Endothelial cell (in vitro differentiated cells): ENCODE measurements around the gene INPP5B. TPM values are rescaled to one million over a fixed set of nuclear protein-coding genes. Genes with fewer than 3 reads are reported as not detected.
A peak's percentile ranks its signal among the peaks of the same experiment; 100 is the strongest.

Experiments used
- DNase-seq: peaks from one replicate; pipeline ENCODE4 v3.0.0; 2021; ENCODE audit warnings: low spot score
- H3K27ac Mint-ChIP-seq: one replicate; pipeline ENCODE4 v1.8.0; 2021; ENCODE audit warnings: mixed read lengths, inconsistent platforms; ENCODE audit not compliant: unreplicated experiment
- H3K27me3 Mint-ChIP-seq: one replicate; pipeline ENCODE4 v1.8.0; 2021; ENCODE audit warnings: mild to moderate bottlenecking, moderate library complexity, mixed read lengths, inconsistent platforms; ENCODE audit not compliant: unreplicated experiment
- H3K36me3 Mint-ChIP-seq: one replicate; pipeline ENCODE4 v1.8.0; 2021; ENCODE audit warnings: mild to moderate bottlenecking, low read depth, mixed read lengths, inconsistent platforms; ENCODE audit not compliant: unreplicated experiment
- H3K4me1 Mint-ChIP-seq: one replicate; pipeline ENCODE4 v1.8.0; 2021; ENCODE audit warnings: mild to moderate bottlenecking, mixed read lengths, inconsistent platforms; ENCODE audit not compliant: unreplicated experiment
- H3K4me3 Mint-ChIP-seq: one replicate; pipeline ENCODE4 v1.8.0; 2021; ENCODE audit warnings: mild to moderate bottlenecking, mixed read lengths, inconsistent platforms; ENCODE audit not compliant: unreplicated experiment
- H3K9me3 Mint-ChIP-seq: one replicate; pipeline ENCODE4 v1.8.0; 2021; ENCODE audit warnings: mixed read lengths, inconsistent platforms; ENCODE audit not compliant: unreplicated experiment
- total RNA-seq: library from RNA; stranded (reverse); fragmentation: NEBNext Ultra II Directional; extraction: Animal tissue kit (Norgen Biotek cat#: 25700); gene quantifications from one replicate; pipeline ENCODE4 v1.2.1, GENCODE V29; 2021; ENCODE audit not compliant: unreplicated experiment
- TF ChIP-seq, protein P1 (sequence below): fragments of 200-600 bp; sonication (generic); IDR thresholded peaks from one replicate; pipeline ENCODE4 v1.5.0; 2021; ENCODE audit warnings: antibody characterized with exemption; ENCODE audit not compliant: unreplicated experiment

The INPP5B gene
- total RNA-seq, 1 donor from 2014 or later = 18.4 TPM

DNA sequence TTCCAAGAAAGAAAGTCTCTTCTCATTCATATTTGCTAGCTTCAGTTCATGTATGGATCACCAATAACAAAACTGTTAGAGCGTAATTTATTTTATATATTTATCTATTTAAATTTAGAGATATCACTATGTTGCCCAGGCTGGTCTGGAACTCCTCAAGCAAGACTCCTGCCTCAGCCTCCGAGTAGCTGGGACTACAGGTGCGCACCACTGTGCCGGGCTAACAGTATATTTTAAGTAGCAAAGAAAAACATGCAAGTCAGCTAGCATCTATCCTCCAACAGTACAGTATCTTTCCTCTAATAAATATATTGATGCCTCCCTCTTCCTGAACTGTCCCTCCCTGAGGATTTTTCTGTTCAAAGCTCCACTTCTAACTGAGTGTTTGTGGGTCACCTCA, 21.5 kb downstream of the INPP5B start:
- peaks cover 19% of the 10 kb centered on the region for H3K4me1 Mint-ChIP-seq

GRCh38 chr1:37923551-37923889, 23.3 kb downstream of the INPP5B start:
- Mint-ChIP-seq H3K27me3 (no peaks in the 10 kb centered on the region), H3K27ac (no peak overlapping the region)

More for the DNA sequence above, 21.5 kb downstream of the INPP5B start:
- Mint-ChIP-seq H3K9me3 (no peaks in the 10 kb centered on the region), H3K4me3 (no peak overlapping the region), H3K27ac (no peak overlapping the region), H3K36me3 (peaks cover 8% of the 10 kb centered on the region), H3K27me3 (no peaks in the 10 kb centered on the region)
- DNase-seq = no peak
- TF ChIP-seq, protein P1, sequence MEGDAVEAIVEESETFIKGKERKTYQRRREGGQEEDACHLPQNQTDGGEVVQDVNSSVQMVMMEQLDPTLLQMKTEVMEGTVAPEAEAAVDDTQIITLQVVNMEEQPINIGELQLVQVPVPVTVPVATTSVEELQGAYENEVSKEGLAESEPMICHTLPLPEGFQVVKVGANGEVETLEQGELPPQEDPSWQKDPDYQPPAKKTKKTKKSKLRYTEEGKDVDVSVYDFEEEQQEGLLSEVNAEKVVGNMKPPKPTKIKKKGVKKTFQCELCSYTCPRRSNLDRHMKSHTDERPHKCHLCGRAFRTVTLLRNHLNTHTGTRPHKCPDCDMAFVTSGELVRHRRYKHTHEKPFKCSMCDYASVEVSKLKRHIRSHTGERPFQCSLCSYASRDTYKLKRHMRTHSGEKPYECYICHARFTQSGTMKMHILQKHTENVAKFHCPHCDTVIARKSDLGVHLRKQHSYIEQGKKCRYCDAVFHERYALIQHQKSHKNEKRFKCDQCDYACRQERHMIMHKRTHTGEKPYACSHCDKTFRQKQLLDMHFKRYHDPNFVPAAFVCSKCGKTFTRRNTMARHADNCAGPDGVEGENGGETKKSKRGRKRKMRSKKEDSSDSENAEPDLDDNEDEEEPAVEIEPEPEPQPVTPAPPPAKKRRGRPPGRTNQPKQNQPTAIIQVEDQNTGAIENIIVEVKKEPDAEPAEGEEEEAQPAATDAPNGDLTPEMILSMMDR = no peak

GRCh38 chr1:37922767-37923550, 23.9 kb downstream of the INPP5B start:
- peaks cover 18% of the 10 kb centered on the region for H3K4me1 Mint-ChIP-seq
- H3K27ac Mint-ChIP-seq = no peak overlapping the region
- peaks cover 8% of the 10 kb centered on the region for H3K36me3 Mint-ChIP-seq
- TF ChIP-seq, protein P1 = no peak
- H3K27me3 Mint-ChIP-seq = no peaks in the 10 kb centered on the region
- H3K9me3 Mint-ChIP-seq = no peaks in the 10 kb centered on the region
- H3K4me3 Mint-ChIP-seq = no peak overlapping the region
- DNase-seq = no peak

More at GRCh38 chr1:37923551-37923889, 23.3 kb downstream of the INPP5B start:
- DNase-seq = no peak
- TF ChIP-seq, protein P1 = no peak
- peaks cover 18% of the 10 kb centered on the region for H3K4me1 Mint-ChIP-seq
- peaks cover 8% of the 10 kb centered on the region for H3K36me3 Mint-ChIP-seq
- no peaks in the 10 kb centered on the region for H3K9me3 Mint-ChIP-seq
- no peak overlapping the region for H3K4me3 Mint-ChIP-seq

- Mint-ChIP-seq H3K4me3 (no peak overlapping the region), H3K4me1 (peaks cover 11% of the 10 kb centered on the region), H3K9me3 (no peaks in the 10 kb centered on the region), H3K27ac (no peak overlapping the region), H3K27me3 (no peaks in the 10 kb centered on the region), H3K36me3 (peaks cover 8% of the 10 kb centered on the region)
- TF ChIP-seq, protein P1 = peak; percentile 65
- DNase-seq = no peak
Measured at GRCh38 chr1:37919277-37919676, 27.6 kb downstream of the INPP5B start.

- no peaks in the 10 kb centered on the region for H3K9me3 Mint-ChIP-seq
- TF ChIP-seq, protein P1 = no peak
- no peaks in the 10 kb centered on the region for H3K27me3 Mint-ChIP-seq
- no peak overlapping the region for H3K4me3 Mint-ChIP-seq
- H3K36me3 Mint-ChIP-seq = no peaks in the 10 kb centered on the region
- no peak overlapping the region for H3K27ac Mint-ChIP-seq
- no peak for DNase-seq
- no peaks in the 10 kb centered on the region for H3K4me1 Mint-ChIP-seq
Measured at GRCh38 chr1:37915476-37916093, 31.3 kb downstream of the INPP5B start.
